Fibroblast of peridontal ligament (primary cell): ENCODE results near the gene CLDN15.
"Not testable (repeated sequence)": the region's sequence is repeated elsewhere in the genome, so short reads cannot be mapped to it uniquely, and the experiment has no call there.

Source experiments
- DNase-seq: peaks from one replicate; pipeline ENCODE4 v3.0.0-alpha.2; 2010; ENCODE audit errors: extremely low read depth

The CLDN15 gene

GRCh38 chr7:101200504-101200861 lies 37.1 kb downstream of the CLDN15 start:
- no peak for DNase-seq

- not testable (repeated sequence) for DNase-seq
Observed at GRCh38 chr7:101199522-101199921, 38.1 kb downstream of the CLDN15 start.

GRCh38 chr7:101198476-101198875 lies 39.1 kb downstream of the CLDN15 start:
- no peak for DNase-seq

- DNase-seq = no peak
Observed at GRCh38 chr7:101197991-101198390, 39.6 kb downstream of the CLDN15 start.

- no peak for DNase-seq
Observed at GRCh38 chr7:101195884-101196283, 41.7 kb downstream of the CLDN15 start.

- DNase-seq = no peak
Observed at GRCh38 chr7:101189109-101189508, 48.5 kb downstream of the CLDN15 start.

- DNase-seq = no peak
Observed at GRCh38 chr7:101186844-101187428, 50.7 kb downstream of the CLDN15 start.

GRCh38 chr7:101186194-101186593 lies 51.4 kb downstream of the CLDN15 start:
- DNase-seq = no peak

GRCh38 chr7:101185258-101185839 lies 52.3 kb downstream of the CLDN15 start:
- peak; percentile 13 for DNase-seq
